ENCODE measurements around the gene POLR3E. TPM values are rescaled to one million over a fixed set of nuclear protein-coding genes. Genes with fewer than 3 reads are reported as not detected.

The POLR3E gene
- total RNA-seq, 1 donor from 2014 or later: 32.5 TPM

GRCh38 chr16:22381392-22381791, 84.2 kb downstream of the POLR3E start:
- Histone ChIP-seq H3K4me2 (ENCODE audit: low read length) (no peak overlapping the region), H3K9me3 (ENCODE audit: insufficient read depth, low read depth, low read length) (no peaks in the 10 kb centered on the region), H3K9ac (ENCODE audit: low read length) (no peak overlapping the region), H3K27ac (ENCODE audit: low read depth, low read length) (no peak overlapping the region), H3K27me3 (ENCODE audit: insufficient read depth, low read length) (no peaks in the 10 kb centered on the region), H2AFZ (ENCODE audit: low read depth, low read length) (no peak overlapping the region), H3K79me2 (ENCODE audit: insufficient read depth, low read length) (no peaks in the 10 kb centered on the region), H3K4me3 (ENCODE audit: insufficient read depth, low read depth, low read length) (no peak overlapping the region), H3K36me3 (ENCODE audit: insufficient read depth, low read length) (no peaks in the 10 kb centered on the region), H4K20me1 (ENCODE audit: insufficient read depth, low read length) (no peaks in the 10 kb centered on the region), H3K4me1 (ENCODE audit: insufficient read depth, low read length) (no peaks in the 10 kb centered on the region)
- no peak overlapping the region for H3K27ac Mint-ChIP-seq (ENCODE audit: unreplicated experiment)
- H3K36me3 Mint-ChIP-seq (ENCODE audit: low read depth, unreplicated experiment): no peaks in the 10 kb centered on the region
- DNase-seq (ENCODE audit: low read depth) (no peak), FAIRE-seq (no peak)
- no peaks in the 10 kb centered on the region for H3K4me1 Mint-ChIP-seq (ENCODE audit: low read depth, unreplicated experiment)
- H3K27me3 Mint-ChIP-seq (ENCODE audit: low read depth, unreplicated experiment): no peaks in the 10 kb centered on the region
- no peak for TF ChIP-seq EZH2 (IDR thresholded peaks at IDR 0.05; ENCODE audit: insufficient read depth, low read length)
- no peak for TF ChIP-seq CTCF (IDR thresholded peaks at IDR 0.05; ENCODE audit: insufficient read depth, low read depth, low read length)
- no peaks in the 10 kb centered on the region for H3K9me3 Mint-ChIP-seq (ENCODE audit: unreplicated experiment)
- no peak overlapping the region for H3K4me3 Mint-ChIP-seq (ENCODE audit: unreplicated experiment)

GRCh38 chr16:22383827-22384226, 86.6 kb downstream of the POLR3E start:
- no peaks in the 10 kb centered on the region for H3K27me3 ChIP-seq (ENCODE audit: insufficient read depth, low read length)
- no peaks in the 10 kb centered on the region for H4K20me1 ChIP-seq (ENCODE audit: insufficient read depth, low read length)
- no peak overlapping the region for H3K27ac Mint-ChIP-seq (ENCODE audit: unreplicated experiment)
- no peak overlapping the region for H3K9ac ChIP-seq (ENCODE audit: low read length)
- FAIRE-seq (no peak), DNase-seq (ENCODE audit: low read depth) (no peak)
- no peaks in the 10 kb centered on the region for H3K9me3 Mint-ChIP-seq (ENCODE audit: unreplicated experiment)
- no peak overlapping the region for H3K4me2 ChIP-seq (ENCODE audit: low read length)
- H3K27me3 Mint-ChIP-seq (ENCODE audit: low read depth, unreplicated experiment): no peaks in the 10 kb centered on the region
- no peak overlapping the region for H3K4me3 Mint-ChIP-seq (ENCODE audit: unreplicated experiment)
- no peaks in the 10 kb centered on the region for H3K79me2 ChIP-seq (ENCODE audit: insufficient read depth, low read length)
- H3K4me3 ChIP-seq (ENCODE audit: insufficient read depth, low read depth, low read length): no peak overlapping the region
- no peak overlapping the region for H2AFZ ChIP-seq (ENCODE audit: low read depth, low read length)
- H3K36me3 Mint-ChIP-seq (ENCODE audit: low read depth, unreplicated experiment): no peaks in the 10 kb centered on the region
- no peaks in the 10 kb centered on the region for H3K36me3 ChIP-seq (ENCODE audit: insufficient read depth, low read length)
- peaks cover 4% of the 10 kb centered on the region for H3K4me1 ChIP-seq (ENCODE audit: insufficient read depth, low read length)
- no peaks in the 10 kb centered on the region for H3K9me3 ChIP-seq (ENCODE audit: insufficient read depth, low read depth, low read length)
- H3K4me1 Mint-ChIP-seq (ENCODE audit: low read depth, unreplicated experiment): no peaks in the 10 kb centered on the region
- H3K27ac ChIP-seq (ENCODE audit: low read depth, low read length): no peak overlapping the region
- TF ChIP-seq CTCF (IDR thresholded peaks at IDR 0.05; ENCODE audit: insufficient read depth, low read depth, low read length) (no peak), EZH2 (IDR thresholded peaks at IDR 0.05; ENCODE audit: insufficient read depth, low read length) (no peak)

Other genes starting within 250 kb of the POLR3E start
- not detected in 2 replicates for gene VWA3A, start 204.9 kb upstream of the POLR3E start, total RNA-seq
- not detected in 2 replicates for gene SDR42E2, start 134.9 kb upstream of the POLR3E start, total RNA-seq
- gene EEF2K, start 91.1 kb upstream of the POLR3E start, total RNA-seq: 20.9 and 24.4 TPM in 2 replicates
- 56.5 and 57.6 TPM in 2 replicates for gene CDR2, start 77.2 kb downstream of the POLR3E start, total RNA-seq
- 135 and 180 TPM in 2 replicates for gene NPIPB5, start 213.5 kb downstream of the POLR3E start, total RNA-seq

Measured in astrocyte (in vitro differentiated cells and primary cell).